H1 (cell line): ENCODE data around the gene CAGE1.

Source experiments
- CHD1 ChIP-seq: IDR thresholded peaks from 2 replicates; pipeline ENCODE4 v1.6.1; 2012; ENCODE audit warnings: low read depth, low read length, improper control_type of control experiment
- GABPA ChIP-seq: IDR thresholded peaks from 2 replicates; pipeline ENCODE4 v1.6.1; 2011; ENCODE audit warnings: mild to moderate bottlenecking, low read length, moderate library complexity, borderline replicate concordance; ENCODE audit not compliant: insufficient read depth
- HDAC2 ChIP-seq, 2 experiments: fragments of 300-600 bp in 1 of 2; sonication (generic) in 1 of 2; IDR thresholded peaks; 2 replicates each; pipeline ENCODE4 v1.6.1; 2011 to 2012; ENCODE audit warnings: low read depth in 2 of 2, low read length in 2 of 2, mild to moderate bottlenecking in 2 of 2, moderate library complexity in 2 of 2, borderline replicate concordance in 1 of 2, inconsistent platforms in 1 of 2
- HDAC6 ChIP-seq: IDR thresholded peaks from one replicate; pipeline ENCODE4 v1.7.1; 2012; ENCODE audit warnings: low read depth, mild to moderate bottlenecking, inconsistent platforms, low read length, moderate library complexity
- JUN ChIP-seq: IDR thresholded peaks from 2 replicates; pipeline ENCODE4 v1.6.1; 2011; ENCODE audit warnings: low read depth, mild to moderate bottlenecking, improper control_type of control experiment, low read length
- KDM1A ChIP-seq: fragments of 200-600, 300-600 bp; sonication (generic); IDR thresholded peaks from 2 replicates; pipeline ENCODE4 v1.7.1; 2016; ENCODE audit warnings: mild to moderate bottlenecking, low read length, borderline replicate concordance
- NRF1 ChIP-seq: IDR thresholded peaks from 2 replicates; pipeline ENCODE4 v1.6.1; 2011; ENCODE audit warnings: mild to moderate bottlenecking, low read depth, low read length, improper control_type of control experiment
- POLR2A ChIP-seq, 2 experiments: IDR thresholded peaks; 1 replicate in 1 of 2; 2 replicates in 1 of 2; pipeline ENCODE4 v1.6.1; 2011; ENCODE audit warnings: low read depth in 2 of 2, low read length in 2 of 2, mild to moderate bottlenecking in 2 of 2; ENCODE audit errors: control extremely low read depth in 1 of 2
- POLR2AphosphoS5 ChIP-seq: IDR thresholded peaks from 2 replicates; pipeline ENCODE4 v1.6.1; 2011; ENCODE audit warnings: low read depth, low read length
- SUZ12 ChIP-seq: fragments of 200-600 bp; sonication (generic); IDR thresholded peaks from 2 replicates; pipeline ENCODE4 v1.6.1; 2012; ENCODE audit warnings: mild to moderate bottlenecking, inconsistent platforms, low read length, moderate library complexity, mixed read lengths
- YY1 ChIP-seq: IDR thresholded peaks from 2 replicates; pipeline ENCODE4 v1.6.1; 2011; ENCODE audit warnings: low read depth, mild to moderate bottlenecking, low read length
- TF ChIP-seq, protein P1 (sequence below): IDR thresholded peaks from 2 replicates; pipeline ENCODE4 v1.6.1; 2012; ENCODE audit warnings: inconsistent platforms
- TF ChIP-seq, protein P2 (sequence below), 3 experiments: IDR thresholded peaks; 1 replicate in 2 of 3; 2 replicates in 1 of 3; pipeline versions ENCODE4 v1.5.1 to v1.6.1; 2011; ENCODE audit warnings: low read length in 3 of 3, mild to moderate bottlenecking in 3 of 3, inconsistent platforms in 2 of 3, low read depth in 1 of 3, moderate library complexity in 1 of 3; ENCODE audit not compliant: insufficient read depth in 1 of 3; ENCODE audit errors: control extremely low read depth in 1 of 3
- TF ChIP-seq, protein P3 (sequence below): IDR thresholded peaks from 2 replicates; pipeline ENCODE4 v1.6.1; 2011; ENCODE audit warnings: low read length, improper control_type of control experiment

DNA sequence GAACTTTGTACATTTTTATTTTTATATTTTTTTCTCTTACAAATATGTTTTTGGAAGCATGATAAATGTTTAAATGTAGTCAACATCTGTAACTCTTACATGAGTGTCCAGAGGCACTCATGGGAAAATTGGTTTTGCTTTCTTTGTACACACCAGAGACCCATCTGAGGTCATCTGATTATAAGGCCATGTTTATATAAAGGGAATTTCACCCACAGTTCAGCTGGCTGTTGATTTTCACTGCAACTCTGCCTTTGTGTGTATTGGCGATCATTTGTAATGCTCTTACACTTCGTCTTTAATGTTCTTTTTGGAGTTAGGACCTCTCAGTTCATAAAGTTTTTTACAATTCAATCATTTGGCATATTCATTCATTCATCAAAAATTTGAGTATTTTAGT is 28.1 kb upstream of the CAGE1 start:
- TF ChIP-seq, protein P1, sequence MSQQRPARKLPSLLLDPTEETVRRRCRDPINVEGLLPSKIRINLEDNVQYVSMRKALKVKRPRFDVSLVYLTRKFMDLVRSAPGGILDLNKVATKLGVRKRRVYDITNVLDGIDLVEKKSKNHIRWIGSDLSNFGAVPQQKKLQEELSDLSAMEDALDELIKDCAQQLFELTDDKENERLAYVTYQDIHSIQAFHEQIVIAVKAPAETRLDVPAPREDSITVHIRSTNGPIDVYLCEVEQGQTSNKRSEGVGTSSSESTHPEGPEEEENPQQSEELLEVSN = no peak
- TF ChIP-seq, protein P2, sequence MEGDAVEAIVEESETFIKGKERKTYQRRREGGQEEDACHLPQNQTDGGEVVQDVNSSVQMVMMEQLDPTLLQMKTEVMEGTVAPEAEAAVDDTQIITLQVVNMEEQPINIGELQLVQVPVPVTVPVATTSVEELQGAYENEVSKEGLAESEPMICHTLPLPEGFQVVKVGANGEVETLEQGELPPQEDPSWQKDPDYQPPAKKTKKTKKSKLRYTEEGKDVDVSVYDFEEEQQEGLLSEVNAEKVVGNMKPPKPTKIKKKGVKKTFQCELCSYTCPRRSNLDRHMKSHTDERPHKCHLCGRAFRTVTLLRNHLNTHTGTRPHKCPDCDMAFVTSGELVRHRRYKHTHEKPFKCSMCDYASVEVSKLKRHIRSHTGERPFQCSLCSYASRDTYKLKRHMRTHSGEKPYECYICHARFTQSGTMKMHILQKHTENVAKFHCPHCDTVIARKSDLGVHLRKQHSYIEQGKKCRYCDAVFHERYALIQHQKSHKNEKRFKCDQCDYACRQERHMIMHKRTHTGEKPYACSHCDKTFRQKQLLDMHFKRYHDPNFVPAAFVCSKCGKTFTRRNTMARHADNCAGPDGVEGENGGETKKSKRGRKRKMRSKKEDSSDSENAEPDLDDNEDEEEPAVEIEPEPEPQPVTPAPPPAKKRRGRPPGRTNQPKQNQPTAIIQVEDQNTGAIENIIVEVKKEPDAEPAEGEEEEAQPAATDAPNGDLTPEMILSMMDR (IDR thresholded peaks at IDR 0.05; ENCODE audit: control extremely low read depth in 1 of 3, insufficient read depth in 1 of 3, low read depth in 1 of 3, low read length in 3 of 3) = no peak
- no peak for TF ChIP-seq HDAC2 (IDR thresholded peaks at IDR 0.05; ENCODE audit: borderline replicate concordance in 1 of 2, low read depth in 2 of 2, low read length in 2 of 2)
- TF ChIP-seq POLR2AphosphoS5 = no peak
- no peak for TF ChIP-seq HDAC6
- no peak for TF ChIP-seq YY1
- no peak for TF ChIP-seq NRF1
- TF ChIP-seq POLR2A (IDR thresholded peaks at IDR 0.05; ENCODE audit: control extremely low read depth in 1 of 2, low read depth in 2 of 2, low read length in 2 of 2) = no peak
- no peak for TF ChIP-seq JUN
- no peak for TF ChIP-seq GABPA
- TF ChIP-seq SUZ12 = no peak
- TF ChIP-seq, protein P3, sequence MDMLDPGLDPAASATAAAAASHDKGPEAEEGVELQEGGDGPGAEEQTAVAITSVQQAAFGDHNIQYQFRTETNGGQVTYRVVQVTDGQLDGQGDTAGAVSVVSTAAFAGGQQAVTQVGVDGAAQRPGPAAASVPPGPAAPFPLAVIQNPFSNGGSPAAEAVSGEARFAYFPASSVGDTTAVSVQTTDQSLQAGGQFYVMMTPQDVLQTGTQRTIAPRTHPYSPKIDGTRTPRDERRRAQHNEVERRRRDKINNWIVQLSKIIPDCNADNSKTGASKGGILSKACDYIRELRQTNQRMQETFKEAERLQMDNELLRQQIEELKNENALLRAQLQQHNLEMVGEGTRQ = no peak
- no peak for TF ChIP-seq KDM1A
- TF ChIP-seq CHD1 = no peak
